ENCODE results near the gene TMEM256. TPM values are rescaled to one million over a fixed set of nuclear protein-coding genes. Genes with fewer than 3 reads are reported as not detected.
A peak's percentile ranks its signal among the peaks of the same experiment; 100 is the strongest.

Gene TMEM256
- total and polyA plus RNA-seq, 4 donors, result 30.0 to 130 (median 97.7) TPM

- Histone ChIP-seq H3K9ac (ENCODE audit: low read depth in 1 of 2, low read length in 2 of 2) (peak within 1 kb of the TSS; percentile 79 to 88), H3K4me1 (ENCODE audit: control insufficient read depth in 4 of 4, insufficient read depth in 4 of 4, low read length in 3 of 4) (peaks cover 0 to 15% (median 8%) of the 10 kb centered on the region in 4 donors), H3K9me3 (ENCODE audit: control insufficient read depth in 4 of 4, low read length in 3 of 4) (no peaks in the 10 kb centered on the region), H3K27me3 (ENCODE audit: control insufficient read depth in 4 of 4, insufficient read depth in 4 of 4, low read length in 3 of 4) (no peaks in the 10 kb centered on the region), H3K4me3 (ENCODE audit: low read depth in 1 of 3, low read length in 3 of 3) (peak within 1 kb of the TSS; percentile 69 to 85 (median 73)), H3K27ac (ENCODE audit: low read depth in 1 of 2, low read length in 2 of 2) (peak within 1 kb of the TSS; percentile 74 to 94), H3K36me3 (ENCODE audit: control insufficient read depth in 4 of 4, insufficient read depth in 3 of 4, low read depth in 1 of 4, low read length in 3 of 4) (peaks cover 0 to 6% (median 0%) of the 10 kb centered on the region in 4 donors)
- under 1% methylated on average over 71 of the region's 71 CpGs for WGBS
- peak; percentile 88 for DNase-seq (ENCODE audit: low spot score)
- TF ChIP-seq, protein P1, sequence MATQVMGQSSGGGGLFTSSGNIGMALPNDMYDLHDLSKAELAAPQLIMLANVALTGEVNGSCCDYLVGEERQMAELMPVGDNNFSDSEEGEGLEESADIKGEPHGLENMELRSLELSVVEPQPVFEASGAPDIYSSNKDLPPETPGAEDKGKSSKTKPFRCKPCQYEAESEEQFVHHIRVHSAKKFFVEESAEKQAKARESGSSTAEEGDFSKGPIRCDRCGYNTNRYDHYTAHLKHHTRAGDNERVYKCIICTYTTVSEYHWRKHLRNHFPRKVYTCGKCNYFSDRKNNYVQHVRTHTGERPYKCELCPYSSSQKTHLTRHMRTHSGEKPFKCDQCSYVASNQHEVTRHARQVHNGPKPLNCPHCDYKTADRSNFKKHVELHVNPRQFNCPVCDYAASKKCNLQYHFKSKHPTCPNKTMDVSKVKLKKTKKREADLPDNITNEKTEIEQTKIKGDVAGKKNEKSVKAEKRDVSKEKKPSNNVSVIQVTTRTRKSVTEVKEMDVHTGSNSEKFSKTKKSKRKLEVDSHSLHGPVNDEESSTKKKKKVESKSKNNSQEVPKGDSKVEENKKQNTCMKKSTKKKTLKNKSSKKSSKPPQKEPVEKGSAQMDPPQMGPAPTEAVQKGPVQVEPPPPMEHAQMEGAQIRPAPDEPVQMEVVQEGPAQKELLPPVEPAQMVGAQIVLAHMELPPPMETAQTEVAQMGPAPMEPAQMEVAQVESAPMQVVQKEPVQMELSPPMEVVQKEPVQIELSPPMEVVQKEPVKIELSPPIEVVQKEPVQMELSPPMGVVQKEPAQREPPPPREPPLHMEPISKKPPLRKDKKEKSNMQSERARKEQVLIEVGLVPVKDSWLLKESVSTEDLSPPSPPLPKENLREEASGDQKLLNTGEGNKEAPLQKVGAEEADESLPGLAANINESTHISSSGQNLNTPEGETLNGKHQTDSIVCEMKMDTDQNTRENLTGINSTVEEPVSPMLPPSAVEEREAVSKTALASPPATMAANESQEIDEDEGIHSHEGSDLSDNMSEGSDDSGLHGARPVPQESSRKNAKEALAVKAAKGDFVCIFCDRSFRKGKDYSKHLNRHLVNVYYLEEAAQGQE (IDR thresholded peaks at IDR 0.05), result peak; percentile 17
- TF ChIP-seq JUND (IDR thresholded peaks at IDR 0.05) (no peak), YY1 (IDR thresholded peaks at IDR 0.05) (peak; percentile 39), GABPA (IDR thresholded peaks at IDR 0.05 in 1 of 2, conservative IDR thresholded peaks at IDR 0.05 in 1 of 2) (peak in 1 of 2 donors; percentile 40)
- TF ChIP-seq, protein P2, sequence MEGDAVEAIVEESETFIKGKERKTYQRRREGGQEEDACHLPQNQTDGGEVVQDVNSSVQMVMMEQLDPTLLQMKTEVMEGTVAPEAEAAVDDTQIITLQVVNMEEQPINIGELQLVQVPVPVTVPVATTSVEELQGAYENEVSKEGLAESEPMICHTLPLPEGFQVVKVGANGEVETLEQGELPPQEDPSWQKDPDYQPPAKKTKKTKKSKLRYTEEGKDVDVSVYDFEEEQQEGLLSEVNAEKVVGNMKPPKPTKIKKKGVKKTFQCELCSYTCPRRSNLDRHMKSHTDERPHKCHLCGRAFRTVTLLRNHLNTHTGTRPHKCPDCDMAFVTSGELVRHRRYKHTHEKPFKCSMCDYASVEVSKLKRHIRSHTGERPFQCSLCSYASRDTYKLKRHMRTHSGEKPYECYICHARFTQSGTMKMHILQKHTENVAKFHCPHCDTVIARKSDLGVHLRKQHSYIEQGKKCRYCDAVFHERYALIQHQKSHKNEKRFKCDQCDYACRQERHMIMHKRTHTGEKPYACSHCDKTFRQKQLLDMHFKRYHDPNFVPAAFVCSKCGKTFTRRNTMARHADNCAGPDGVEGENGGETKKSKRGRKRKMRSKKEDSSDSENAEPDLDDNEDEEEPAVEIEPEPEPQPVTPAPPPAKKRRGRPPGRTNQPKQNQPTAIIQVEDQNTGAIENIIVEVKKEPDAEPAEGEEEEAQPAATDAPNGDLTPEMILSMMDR (IDR thresholded peaks at IDR 0.05; ENCODE audit: low read depth, low read length, missing input control), result no peak
Observed at GRCh38 chr17:7394452-7395191, 9.3 kb downstream of the TMEM256 start, which contains the start of gene PLSCR3. PLSCR3 (minus strand) TSS chr17:7394525; CDS start chr17:7394110, 415 bp downstream.

- no peaks in the 10 kb centered on the region for H3K27me3 ChIP-seq (ENCODE audit: control insufficient read depth in 4 of 4, insufficient read depth in 4 of 4, low read length in 3 of 4)
- H3K4me1 ChIP-seq (ENCODE audit: control insufficient read depth in 4 of 4, insufficient read depth in 4 of 4, low read length in 3 of 4), result peaks cover 0 to 15% (median 8%) of the 10 kb centered on the region in 4 donors
- no peak for DNase-seq (ENCODE audit: low spot score)
- peaks cover 0 to 8% (median 2%) of the 10 kb centered on the region in 4 donors for H3K36me3 ChIP-seq (ENCODE audit: control insufficient read depth in 4 of 4, insufficient read depth in 3 of 4, low read depth in 1 of 4, low read length in 3 of 4)
- H3K9ac ChIP-seq (ENCODE audit: low read depth in 1 of 2, low read length in 2 of 2), result peak overlapping the region in 1 of 2 donors; percentile 79
- 17% methylated on average over 48 of the region's 48 CpGs for WGBS
- H3K9me3 ChIP-seq (ENCODE audit: control insufficient read depth in 4 of 4, low read length in 3 of 4), result no peaks in the 10 kb centered on the region
- H3K4me3 ChIP-seq (ENCODE audit: low read depth in 1 of 3, low read length in 3 of 3), result peak overlapping the region; percentile 69 to 85 (median 73)
- peak overlapping the region; percentile 74 to 94 for H3K27ac ChIP-seq (ENCODE audit: low read depth in 1 of 2, low read length in 2 of 2)
- TF ChIP-seq, protein P2 (IDR thresholded peaks at IDR 0.05; ENCODE audit: low read depth, low read length, missing input control), result no peak
- no peak for TF ChIP-seq RAD21 (IDR thresholded peaks at IDR 0.05)
- no peak for TF ChIP-seq ZBTB33 (IDR thresholded peaks at IDR 0.05)
- TF ChIP-seq HNF4A (conservative IDR thresholded peaks at IDR 0.05), result no peak
- TF ChIP-seq JUND (IDR thresholded peaks at IDR 0.05), result no peak
- TF ChIP-seq, protein P1 (IDR thresholded peaks at IDR 0.05), result no peak
- TF ChIP-seq FOXA2 (IDR thresholded peaks at IDR 0.05), result no peak
- no peak for TF ChIP-seq NR2F2 (IDR thresholded peaks at IDR 0.05)
- no peak for TF ChIP-seq FOXA1 (IDR thresholded peaks at IDR 0.05)
- no peak for TF ChIP-seq GABPA (IDR thresholded peaks at IDR 0.05 in 1 of 2, conservative IDR thresholded peaks at IDR 0.05 in 1 of 2)
- TF ChIP-seq SP1 (IDR thresholded peaks at IDR 0.05), result no peak
- TF ChIP-seq MAX (IDR thresholded peaks at IDR 0.05), result no peak
- no peak for TF ChIP-seq TAF1 (conservative IDR thresholded peaks at IDR 0.05)
Observed at GRCh38 chr17:7393613-7394451, 10.1 kb downstream of the TMEM256 start.
